Measurements from ENCODE around the gene ARFRP1.
A peak's percentile ranks its signal among the peaks of the same experiment; 100 is the strongest.
"Not testable (repeated sequence)": the region's sequence is repeated elsewhere in the genome, so short reads cannot be mapped to it uniquely, and the experiment has no call there.

The ARFRP1 gene

DNA sequence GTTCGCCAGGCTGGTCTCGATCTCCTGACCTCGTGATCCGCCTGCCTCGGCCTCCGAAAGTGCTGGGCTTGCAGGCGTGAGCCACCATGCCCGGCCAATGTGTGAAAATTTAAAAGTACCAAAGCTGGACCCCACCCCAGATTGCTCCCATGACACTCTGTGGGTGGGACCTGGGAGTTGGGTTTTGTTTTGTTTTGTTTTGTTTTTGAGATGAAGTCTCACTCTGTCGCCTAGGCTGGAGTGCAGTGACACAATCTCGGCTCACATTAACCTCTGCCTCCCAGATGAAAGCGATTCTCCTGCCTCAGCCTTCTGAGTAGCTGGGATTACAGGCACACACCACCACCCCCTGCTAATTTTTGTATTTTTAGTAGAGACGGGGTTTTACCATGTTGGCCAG, 36.1 kb downstream of the ARFRP1 start:
- DNase-seq: not testable (repeated sequence)

- DNase-seq: no peak
These were observed 39.4 kb downstream of the ARFRP1 start for GRCh38 chr20:63668351-63668750.

- DNase-seq: no peak
These were observed 39.9 kb downstream of the ARFRP1 start for GRCh38 chr20:63667858-63668257.

DNA sequence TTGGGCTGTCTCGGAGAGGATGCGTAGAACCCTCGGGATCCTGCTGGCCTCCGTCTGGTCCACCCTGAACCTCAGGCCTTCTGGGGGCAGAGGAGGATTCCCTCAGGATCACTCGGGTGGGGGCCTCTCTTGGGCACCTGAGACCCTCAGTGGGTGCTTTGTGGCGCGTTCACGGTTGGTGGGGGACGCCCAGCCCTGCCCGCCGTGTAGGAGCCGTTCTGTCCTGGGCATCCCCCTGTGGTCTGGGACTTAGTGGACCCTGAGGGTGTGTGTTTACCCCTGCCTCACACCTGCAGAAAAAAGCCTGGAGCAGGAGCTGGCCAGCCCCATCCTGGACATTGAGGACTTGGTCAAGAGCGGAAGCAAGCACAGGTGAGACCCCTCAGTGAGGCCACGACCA, 42.1 kb downstream of the ARFRP1 start:
- DNase-seq: no peak

DNA sequence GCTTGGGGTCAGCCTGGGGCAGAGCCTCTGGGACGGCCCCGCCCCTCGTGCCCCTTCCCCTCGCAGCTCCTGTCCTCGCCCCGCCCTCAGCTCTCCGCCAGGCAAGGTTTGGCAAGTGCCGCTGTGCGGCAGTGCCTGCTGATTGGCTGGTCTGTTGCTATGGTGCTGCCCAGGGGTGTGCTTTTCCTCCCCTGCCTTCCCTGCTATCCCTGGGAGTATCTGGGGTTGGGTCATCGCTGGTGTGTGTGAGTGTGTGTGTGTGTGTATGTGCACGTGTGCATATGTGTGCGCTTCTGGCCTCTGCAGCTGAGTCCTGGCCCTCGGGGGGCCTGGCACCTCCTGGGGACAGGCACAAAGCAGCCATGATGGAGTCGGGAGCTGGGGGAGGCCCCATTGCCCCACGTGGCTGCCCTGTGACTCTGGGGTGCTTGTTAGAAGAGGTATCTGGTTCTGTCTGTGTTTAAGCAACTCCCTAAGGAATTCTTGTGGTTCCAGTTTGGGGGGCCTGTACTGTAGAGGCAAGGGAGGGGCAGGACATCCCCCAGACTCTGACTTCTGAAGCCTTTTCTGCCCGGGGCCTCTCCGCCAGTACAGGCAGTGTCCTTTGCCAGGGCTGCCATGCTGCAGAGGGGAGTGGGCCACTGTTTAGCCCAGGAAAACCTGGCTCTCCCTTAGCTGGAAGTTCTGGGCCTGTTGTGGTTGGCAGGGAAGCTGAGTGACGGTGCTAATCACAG, 42.7 kb downstream of the ARFRP1 start:
- no peak for DNase-seq

DNA sequence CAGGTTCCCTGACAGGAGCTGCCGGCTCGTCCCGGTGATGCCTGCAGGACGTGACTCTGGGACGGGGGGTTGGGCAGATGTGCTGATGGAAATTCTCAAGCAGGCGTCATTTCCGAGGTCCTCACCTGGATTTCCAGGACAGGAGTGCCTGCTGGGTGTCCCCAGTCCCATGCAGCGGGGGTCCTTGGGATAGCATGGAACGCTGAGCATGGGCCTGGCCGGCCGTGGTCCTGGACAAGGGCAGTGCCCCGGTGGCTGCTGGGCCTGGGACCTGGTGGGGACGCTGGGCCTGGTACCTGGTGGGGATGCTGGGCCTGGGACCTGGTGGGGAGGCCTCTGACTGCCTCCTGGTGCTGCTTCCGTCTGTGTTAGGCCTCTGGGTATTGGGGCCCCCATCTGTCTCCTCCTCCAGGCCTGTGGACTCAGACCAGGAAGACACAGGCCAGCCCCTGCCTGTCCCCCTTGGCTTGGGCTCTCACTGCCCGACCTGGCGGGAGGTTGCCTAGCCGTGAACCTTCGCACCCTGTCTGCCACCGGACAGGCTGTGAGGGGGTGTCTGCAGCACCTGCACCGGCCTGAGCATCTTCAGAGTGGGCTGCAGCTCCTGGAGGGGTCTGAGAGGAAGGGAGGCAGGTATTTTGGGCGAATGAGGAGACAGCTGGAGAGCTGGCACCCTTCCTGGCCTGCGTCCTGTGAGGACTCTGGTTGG, 43.5 kb downstream of the ARFRP1 start:
- DNase-seq: no peak

GRCh38 chr20:63663332-63664066, 44.3 kb downstream of the ARFRP1 start:
- no peak for DNase-seq

DNA sequence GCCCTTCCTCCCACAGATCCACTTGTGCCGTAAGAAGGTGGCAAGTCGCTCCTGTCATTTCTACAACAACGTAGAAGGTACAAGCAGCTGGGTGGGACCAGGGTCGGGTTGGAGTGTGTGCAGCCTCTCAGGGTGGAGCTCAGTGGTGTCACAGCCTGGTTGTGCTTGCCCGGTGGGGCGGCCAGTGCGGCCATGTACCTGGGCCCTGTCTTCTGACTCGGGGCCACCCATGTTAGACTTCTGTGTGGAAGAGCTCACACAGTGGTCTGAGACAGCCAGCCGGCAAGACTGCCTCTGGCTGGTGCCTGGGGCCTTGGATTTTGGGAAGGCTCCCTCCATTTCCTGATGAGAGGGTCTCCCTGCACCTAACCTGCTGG, 45.0 kb downstream of the ARFRP1 start:
- DNase-seq: no peak

DNA sequence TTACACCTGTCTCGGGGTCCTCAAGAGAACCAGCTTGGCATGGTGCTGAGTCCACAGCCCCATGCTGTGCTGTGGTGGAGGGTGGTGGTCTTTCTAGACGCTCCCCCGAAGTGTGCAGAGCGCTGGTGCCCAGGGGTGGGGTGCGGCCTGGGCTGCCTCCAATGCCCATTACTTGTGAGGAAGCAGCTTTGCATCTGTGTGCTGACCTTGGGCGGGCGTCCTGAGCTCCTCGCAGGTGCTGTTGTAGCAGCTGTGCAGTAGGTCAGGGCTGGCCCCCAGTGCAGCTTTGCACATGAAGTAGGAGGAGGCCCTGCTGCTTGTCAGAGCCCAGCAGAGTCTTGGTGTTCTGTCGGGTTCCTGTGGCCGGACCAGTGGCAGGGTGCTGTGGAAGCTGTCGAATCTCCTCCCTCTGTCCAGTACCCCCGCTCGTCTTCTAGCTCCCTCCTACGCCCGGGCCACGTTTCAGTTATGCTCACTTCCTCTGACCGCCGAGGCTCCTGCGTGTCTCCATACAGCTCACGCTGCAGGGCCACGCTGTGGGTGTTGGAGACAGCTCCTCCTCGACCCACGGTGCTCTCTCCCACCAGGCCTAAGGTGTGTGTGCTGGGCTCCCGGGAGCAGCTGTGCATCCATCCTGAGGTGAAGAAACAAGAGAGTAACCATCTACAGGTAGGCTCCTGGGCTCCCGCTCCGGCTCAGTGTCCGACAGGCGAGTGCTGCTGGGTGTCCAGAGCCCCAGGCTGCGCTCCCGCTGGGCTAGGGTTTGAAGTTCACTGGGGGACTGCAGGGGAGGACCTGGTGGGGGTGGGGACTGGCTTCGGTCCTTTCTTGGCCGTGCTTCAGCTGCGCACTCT, 45.6 kb downstream of the ARFRP1 start:
- no peak for DNase-seq

- DNase-seq: no peak
These were observed 46.7 kb downstream of the ARFRP1 start for GRCh38 chr20:63661108-63661507.

- no peak for DNase-seq
These were observed 47.2 kb downstream of the ARFRP1 start for GRCh38 chr20:63660622-63661021.

- DNase-seq: not testable (repeated sequence)
These were observed 47.6 kb downstream of the ARFRP1 start for GRCh38 chr20:63660174-63660573.

- no peak for DNase-seq
These were observed 48.4 kb downstream of the ARFRP1 start for GRCh38 chr20:63659370-63659769.

- peak; percentile 18 for DNase-seq
These were observed 49.0 kb downstream of the ARFRP1 start for GRCh38 chr20:63658749-63659187.

DNA sequence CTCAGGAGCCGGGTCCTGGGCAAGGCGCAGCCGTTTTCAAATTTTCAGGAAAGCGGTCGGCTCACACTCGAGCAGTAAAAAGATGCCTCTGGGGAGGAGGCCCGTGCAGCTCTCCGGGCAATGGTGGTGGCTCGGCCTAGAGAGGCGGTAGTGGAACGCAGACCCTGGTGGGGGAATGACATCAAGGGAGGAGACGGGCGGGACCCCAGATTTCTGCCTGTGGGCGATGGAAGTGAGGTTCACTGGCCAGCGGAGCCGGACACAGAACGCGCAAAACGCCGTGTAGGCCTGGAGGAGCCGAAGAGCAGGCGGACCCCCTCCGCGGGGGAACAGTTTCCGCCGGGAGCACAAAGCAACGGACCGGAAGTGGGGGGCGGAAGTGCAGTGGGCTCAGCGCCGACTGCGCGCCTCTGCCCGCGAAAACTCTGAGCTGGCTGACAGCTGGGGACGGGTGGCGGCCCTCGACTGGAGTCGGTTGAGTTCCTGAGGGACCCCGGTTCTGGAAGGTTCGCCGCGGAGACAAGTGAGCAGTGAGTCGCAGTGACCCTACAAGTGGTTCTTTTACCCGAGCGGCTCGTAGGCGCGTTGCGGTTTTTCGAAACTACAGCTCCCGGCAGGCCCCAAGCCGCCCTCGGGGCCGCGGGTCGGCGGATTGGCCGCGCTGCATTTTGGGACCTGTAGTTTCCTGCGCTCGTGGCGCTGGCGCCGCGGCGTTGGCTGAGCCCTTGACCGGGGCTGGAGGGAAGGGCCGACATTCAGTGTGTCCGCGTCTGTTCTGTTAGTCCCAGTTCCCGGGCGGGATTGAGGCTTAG, 49.6 kb downstream of the ARFRP1 start, which contains the start of gene RTEL1:
TSS of gene RTEL1 (plus strand) at position 376 of the 812 bp plus-strand sequence. CDS start 1,091 bp downstream, outside the sequence.
- DNase-seq: peak; percentile 92

DNA sequence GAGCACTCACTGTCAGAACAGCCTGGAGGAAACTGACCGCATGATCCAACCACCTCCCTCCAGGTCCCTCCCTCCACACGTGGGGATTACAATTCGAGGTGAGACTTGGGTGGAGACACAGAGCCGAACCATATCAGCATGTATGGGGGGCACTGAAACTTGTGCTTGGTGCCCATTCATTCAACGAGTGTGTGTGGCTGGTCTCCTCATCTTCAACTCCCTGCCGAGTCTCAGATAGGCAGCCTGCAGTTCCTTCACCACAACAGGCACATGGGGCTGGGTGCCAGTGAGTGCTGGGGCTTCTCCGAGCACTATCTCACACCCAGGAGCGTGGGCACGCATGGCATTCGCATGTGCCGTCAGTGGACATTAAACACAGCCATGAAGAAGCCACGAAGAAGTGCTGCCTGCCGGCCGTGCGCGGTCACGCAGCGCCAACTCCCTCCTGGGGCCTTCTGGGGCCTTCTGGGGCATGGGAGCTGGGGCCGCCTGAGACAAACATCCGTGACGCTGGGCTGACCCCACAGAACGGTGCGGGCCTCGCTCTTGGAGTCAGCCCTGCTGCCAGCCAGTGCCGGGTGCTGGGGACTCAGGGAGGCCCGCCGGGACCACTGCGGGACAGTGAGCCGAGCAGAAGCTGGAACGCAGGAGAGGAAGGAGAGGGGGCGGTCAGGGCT, 50.4 kb downstream of the ARFRP1 start:
- DNase-seq: peak; percentile 25

DNA sequence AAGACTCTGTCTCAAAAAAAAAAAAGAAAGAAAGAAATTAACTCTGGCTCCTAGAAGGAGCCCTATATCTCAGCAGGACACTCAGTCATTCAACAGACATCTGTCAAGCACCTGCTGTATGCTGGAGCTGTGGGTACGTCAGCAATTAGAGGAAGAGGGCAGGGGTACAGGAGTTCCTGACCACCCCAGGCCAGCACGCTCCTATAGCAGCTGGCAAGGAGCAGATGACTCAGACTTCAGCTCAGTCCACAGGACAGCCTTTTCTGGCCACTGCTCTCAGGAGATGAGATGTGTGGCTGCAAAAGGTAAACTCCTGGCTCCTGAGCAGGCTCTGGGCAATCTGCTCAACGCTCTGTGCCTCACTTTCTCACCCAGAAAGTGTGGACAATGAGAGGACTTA, 51.3 kb downstream of the ARFRP1 start:
- no peak for DNase-seq

- DNase-seq: peak; percentile 72
These were observed 52.5 kb downstream of the ARFRP1 start for GRCh38 chr20:63655249-63655648.

DNA sequence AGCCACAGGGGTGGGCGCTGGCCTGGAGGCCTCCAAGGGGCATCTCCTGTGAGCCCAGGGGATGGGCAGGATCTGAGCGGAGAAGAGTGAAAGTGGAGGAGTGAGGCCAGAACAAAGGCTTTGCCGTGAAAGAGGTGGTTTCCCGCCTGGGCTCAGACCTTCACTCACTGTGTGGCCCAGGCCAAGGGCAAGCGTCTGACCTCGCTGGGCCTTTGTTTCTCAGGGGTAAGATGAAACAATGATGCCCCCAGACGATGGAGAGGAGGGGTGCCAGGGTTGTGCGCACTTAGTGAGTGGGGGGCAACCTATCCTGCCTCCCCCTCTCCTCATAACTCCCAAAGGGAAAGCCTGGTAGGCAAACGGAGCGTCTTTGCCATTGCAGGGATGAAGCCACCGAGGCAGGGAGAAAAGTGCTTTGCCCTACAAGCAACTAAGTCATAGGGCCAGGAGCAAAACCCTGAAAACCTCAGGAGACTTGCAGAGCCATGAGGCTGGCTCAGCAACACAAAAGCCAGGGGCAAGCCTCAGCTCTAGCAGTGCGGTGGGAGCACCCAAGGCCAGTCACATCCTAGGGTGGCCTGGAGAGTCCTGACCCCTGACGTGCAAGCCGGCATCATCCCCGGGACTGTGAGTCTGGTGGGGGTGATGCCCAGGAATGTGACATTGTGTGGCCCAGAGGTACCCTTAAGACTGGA, 53.7 kb downstream of the ARFRP1 start:
- DNase-seq: no peak

All from RPMI8226 (cell line).